ENCODE results near the gene DEF6.

Gene DEF6

GRCh38 chr6:35351422-35351821 is 53.8 kb downstream of the DEF6 start:
- DNase-seq, result no peak

GRCh38 chr6:35352735-35353134 is 55.1 kb downstream of the DEF6 start:
- DNase-seq, result no peak

- DNase-seq, result no peak
Measured at GRCh38 chr6:35354361-35355135, 56.9 kb downstream of the DEF6 start.

- DNase-seq, result no peak
Measured at GRCh38 chr6:35356391-35356790, 58.8 kb downstream of the DEF6 start.

- no peak for DNase-seq
Measured at GRCh38 chr6:35357677-35358076, 60.1 kb downstream of the DEF6 start.

GRCh38 chr6:35358086-35358485 is 60.5 kb downstream of the DEF6 start:
- no peak for DNase-seq

GRCh38 chr6:35359346-35359743 is 61.7 kb downstream of the DEF6 start:
- DNase-seq, result no peak

GRCh38 chr6:35359744-35360348 is 62.2 kb downstream of the DEF6 start:
- no peak for DNase-seq

- DNase-seq, result no peak
Measured at GRCh38 chr6:35360349-35361138, 62.9 kb downstream of the DEF6 start.

- DNase-seq, result no peak
Measured at GRCh38 chr6:35362200-35362599, 64.6 kb downstream of the DEF6 start.

- no peak for DNase-seq
Measured at GRCh38 chr6:35363293-35363750, 65.7 kb downstream of the DEF6 start.

GRCh38 chr6:35365594-35366203 is 68.1 kb downstream of the DEF6 start:
- DNase-seq, result no peak

GRCh38 chr6:35366204-35366596 is 68.6 kb downstream of the DEF6 start:
- DNase-seq, result no peak

GRCh38 chr6:35367646-35368037 is 70.0 kb downstream of the DEF6 start:
- no peak for DNase-seq

GRCh38 chr6:35368038-35368887 is 70.6 kb downstream of the DEF6 start:
- no peak for DNase-seq

GRCh38 chr6:35370124-35370741 is 72.6 kb downstream of the DEF6 start:
- DNase-seq, result no peak

GRCh38 chr6:35370785-35371493 is 73.3 kb downstream of the DEF6 start:
- DNase-seq, result no peak
